GM18907 (cell line): ENCODE measurements around the gene NTN4.
"Not testable (repeated sequence)": the region's sequence is repeated elsewhere in the genome, so short reads cannot be mapped to it uniquely, and the experiment has no call there.

Source experiments
- ATAC-seq: cut with Tn5 transposase; IDR thresholded peaks from one replicate; pipeline ENCODE4 v1.9.1; 2021; ENCODE audit warnings: mild to moderate bottlenecking, moderate library complexity; ENCODE audit not compliant: unreplicated experiment

NTN4 gene

GRCh38 chr12:95629392-95629791 is 161.2 kb downstream of the NTN4 start:
- no peak for ATAC-seq

- no peak for ATAC-seq
Measured at GRCh38 chr12:95626854-95627253, 163.7 kb downstream of the NTN4 start.

- no peak for ATAC-seq
Measured at GRCh38 chr12:95625012-95625411, 165.6 kb downstream of the NTN4 start.

GRCh38 chr12:95624589-95624988 is 166.0 kb downstream of the NTN4 start:
- ATAC-seq: no peak

GRCh38 chr12:95623554-95624170 is 166.9 kb downstream of the NTN4 start:
- ATAC-seq: no peak

GRCh38 chr12:95622879-95623278 is 167.7 kb downstream of the NTN4 start:
- ATAC-seq: no peak

GRCh38 chr12:95621725-95622124 is 168.8 kb downstream of the NTN4 start:
- ATAC-seq: no peak

GRCh38 chr12:95620171-95620570 is 170.4 kb downstream of the NTN4 start:
- ATAC-seq: no peak

- ATAC-seq: not testable (repeated sequence)
Measured at GRCh38 chr12:95616470-95616869, 174.1 kb downstream of the NTN4 start.

GRCh38 chr12:95615749-95616148 is 174.8 kb downstream of the NTN4 start:
- no peak for ATAC-seq

- ATAC-seq: no peak
Measured at GRCh38 chr12:95614390-95614982, 176.1 kb downstream of the NTN4 start.

GRCh38 chr12:95613021-95613420 is 177.5 kb downstream of the NTN4 start:
- no peak for ATAC-seq

- ATAC-seq: no peak
Measured at GRCh38 chr12:95611676-95612309, 178.8 kb downstream of the NTN4 start.

- no peak for ATAC-seq
Measured at GRCh38 chr12:95608252-95609033, 182.1 kb downstream of the NTN4 start.
